Activated naive CD8-positive, alpha-beta T cell treated with anti-CD3 and anti-CD28 coated beads for 36 hours (primary cell): ENCODE data around the gene NR2C2. TPM values are rescaled to one million over a fixed set of nuclear protein-coding genes. Genes with fewer than 3 reads are reported as not detected.

Experiments used
- DNase-seq: peaks from one replicate; pipeline ENCODE4 v3.0.0; 2021
- H3K27ac Mint-ChIP-seq: one replicate; pipeline ENCODE4 v1.8.0; 2022; ENCODE audit warnings: mild to moderate bottlenecking, moderate library complexity, mixed read lengths
- H3K27me3 Mint-ChIP-seq: one replicate; pipeline ENCODE4 v1.8.0; 2022; ENCODE audit warnings: mild to moderate bottlenecking, mixed read lengths
- H3K36me3 Mint-ChIP-seq: one replicate; pipeline ENCODE4 v1.8.0; 2021; ENCODE audit warnings: mild to moderate bottlenecking, mixed read lengths
- H3K4me1 Mint-ChIP-seq: one replicate; pipeline ENCODE4 v1.8.0; 2021; ENCODE audit warnings: mixed read lengths
- H3K4me3 Mint-ChIP-seq: one replicate; pipeline ENCODE4 v1.8.0; 2022; ENCODE audit warnings: mild to moderate bottlenecking, moderate library complexity, mixed read lengths
- H3K9me3 Mint-ChIP-seq: one replicate; pipeline ENCODE4 v1.8.0; 2022; ENCODE audit warnings: mixed read lengths
- total RNA-seq, 2 experiments: library from RNA; stranded (reverse); gene quantifications; one replicate each; pipeline ENCODE4 v1.2.3, GENCODE V29; 2021

Gene NR2C2
- total RNA-seq, 2 experiments from 2014 or later, result 39.1 to 43.1 TPM

DNA sequence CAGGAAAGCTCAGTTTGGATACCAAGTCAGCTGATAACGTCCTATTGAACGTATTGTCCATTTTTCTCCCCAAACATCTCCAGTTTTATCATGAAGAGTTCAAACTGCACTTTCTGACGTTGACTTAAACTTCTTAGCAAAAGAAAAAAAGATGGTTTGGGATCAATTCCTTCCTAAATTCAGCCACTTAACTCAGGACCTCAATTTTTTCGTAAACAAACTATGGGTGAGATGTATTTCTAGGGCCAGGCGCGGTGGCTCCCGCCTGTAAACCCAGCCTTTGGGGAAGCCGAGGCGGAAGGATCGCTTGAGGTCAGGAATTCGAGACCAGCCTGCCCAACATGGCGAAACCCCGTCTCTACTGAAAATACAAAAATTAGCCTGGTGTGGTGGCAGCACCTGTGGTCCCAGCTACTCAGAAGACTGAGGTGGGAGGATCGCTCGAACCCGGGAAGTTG, 118.2 kb downstream of the NR2C2 start:
- DNase-seq, result no peak
- Mint-ChIP-seq H3K4me1 (peaks cover 22% of the 10 kb centered on the region), H3K27me3 (no peaks in the 10 kb centered on the region), H3K27ac (peak overlapping the region; percentile 97), H3K4me3 (peak overlapping the region; percentile 96), H3K36me3 (peaks cover 21% of the 10 kb centered on the region), H3K9me3 (no peaks in the 10 kb centered on the region)

DNA sequence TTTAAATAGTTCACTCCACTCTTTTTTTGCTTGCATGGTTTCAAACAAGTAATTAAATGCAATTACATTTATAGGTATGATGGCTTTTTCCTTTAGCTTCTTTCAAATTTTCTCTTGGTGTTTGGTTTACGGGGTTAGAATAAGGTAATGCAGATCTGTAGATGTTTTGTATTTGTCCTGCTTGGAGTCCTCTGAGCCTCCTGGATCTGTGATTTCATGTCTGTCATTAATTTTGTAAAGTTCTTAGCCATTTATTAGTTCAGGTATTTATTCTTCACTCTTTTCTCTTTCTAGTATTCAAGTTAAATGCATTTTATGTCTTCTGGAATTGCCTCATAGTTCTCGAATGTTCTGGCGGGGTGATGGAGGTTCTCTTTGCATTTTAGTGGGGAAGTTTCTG, 119.1 kb downstream of the NR2C2 start:
- Mint-ChIP-seq H3K27me3 (no peaks in the 10 kb centered on the region), H3K36me3 (peaks cover 18% of the 10 kb centered on the region), H3K4me3 (peak overlapping the region; percentile 49), H3K4me1 (peaks cover 19% of the 10 kb centered on the region), H3K9me3 (no peaks in the 10 kb centered on the region), H3K27ac (no peak overlapping the region)
- no peak for DNase-seq

DNA sequence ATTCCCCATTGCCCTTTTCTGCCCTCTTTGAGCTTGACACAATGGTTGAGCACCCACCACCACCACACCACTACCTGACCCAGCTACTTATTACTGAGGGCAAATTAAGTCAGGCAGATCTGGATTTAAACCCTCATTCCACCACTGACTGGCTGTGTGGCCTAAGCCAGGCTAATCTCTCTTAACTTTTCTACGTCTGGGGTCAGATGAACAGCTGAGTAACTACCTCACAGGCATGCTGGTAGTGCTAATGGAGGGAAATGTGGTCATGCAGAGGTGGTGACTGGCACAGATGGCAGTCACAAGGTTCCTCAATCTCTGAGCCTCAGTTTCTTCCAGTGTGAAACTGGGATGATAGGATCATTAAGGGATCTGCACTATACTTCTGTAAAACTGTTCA, 122.1 kb downstream of the NR2C2 start:
- no peak overlapping the region for H3K4me3 Mint-ChIP-seq
- no peak overlapping the region for H3K27ac Mint-ChIP-seq

DNA sequence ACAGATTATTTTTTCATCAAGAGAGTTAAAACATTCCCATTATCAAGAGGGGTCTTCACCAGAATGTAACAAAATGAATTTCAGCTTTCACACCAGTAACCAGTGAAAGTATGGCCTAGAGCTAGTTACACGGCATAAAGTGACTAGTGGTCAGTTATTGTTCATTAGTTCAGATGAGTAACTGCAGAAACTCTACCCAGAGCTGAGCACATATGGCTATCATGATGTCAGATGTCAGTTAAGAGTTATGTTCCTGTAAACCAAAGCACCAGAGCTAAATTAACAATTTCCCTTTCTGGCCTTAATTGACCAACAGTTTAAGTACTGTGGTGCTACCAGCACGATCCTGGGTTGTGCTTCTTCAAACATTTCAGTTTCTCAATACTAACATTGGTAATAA, 124.3 kb downstream of the NR2C2 start:
- no peaks in the 10 kb centered on the region for H3K4me1 Mint-ChIP-seq
- H3K36me3 Mint-ChIP-seq, result no peaks in the 10 kb centered on the region
- H3K9me3 Mint-ChIP-seq, result no peaks in the 10 kb centered on the region
- no peak overlapping the region for H3K4me3 Mint-ChIP-seq
- no peaks in the 10 kb centered on the region for H3K27me3 Mint-ChIP-seq
- H3K27ac Mint-ChIP-seq, result no peak overlapping the region
- no peak for DNase-seq

More for the DNA sequence above, 122.1 kb downstream of the NR2C2 start:
- Mint-ChIP-seq H3K27me3 (no peaks in the 10 kb centered on the region), H3K4me1 (peaks cover 4% of the 10 kb centered on the region), H3K9me3 (no peaks in the 10 kb centered on the region), H3K36me3 (peaks cover 3% of the 10 kb centered on the region)
- DNase-seq, result no peak

DNA sequence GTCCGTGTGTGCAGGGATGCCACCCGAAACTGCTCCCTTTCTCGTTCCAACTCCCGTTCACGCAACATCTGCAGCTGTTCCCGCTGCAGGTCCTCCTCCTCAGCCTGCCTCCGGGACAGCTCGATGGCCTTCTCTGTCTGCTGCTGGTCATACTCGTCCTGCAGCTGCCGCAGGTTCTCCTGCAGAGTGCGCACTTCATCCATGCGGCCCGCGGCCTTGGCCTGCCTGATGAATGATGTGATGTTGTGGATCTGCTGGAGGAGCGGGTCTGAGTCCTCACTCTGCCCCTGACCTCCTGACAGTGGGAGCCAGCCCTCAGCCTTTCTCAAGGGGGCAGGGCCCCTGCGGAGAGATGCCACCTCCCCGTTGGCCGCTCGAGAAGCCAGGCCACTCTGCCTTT, 127.1 kb downstream of the NR2C2 start:
- Mint-ChIP-seq H3K9me3 (no peaks in the 10 kb centered on the region), H3K36me3 (no peaks in the 10 kb centered on the region), H3K27me3 (no peaks in the 10 kb centered on the region)

DNA sequence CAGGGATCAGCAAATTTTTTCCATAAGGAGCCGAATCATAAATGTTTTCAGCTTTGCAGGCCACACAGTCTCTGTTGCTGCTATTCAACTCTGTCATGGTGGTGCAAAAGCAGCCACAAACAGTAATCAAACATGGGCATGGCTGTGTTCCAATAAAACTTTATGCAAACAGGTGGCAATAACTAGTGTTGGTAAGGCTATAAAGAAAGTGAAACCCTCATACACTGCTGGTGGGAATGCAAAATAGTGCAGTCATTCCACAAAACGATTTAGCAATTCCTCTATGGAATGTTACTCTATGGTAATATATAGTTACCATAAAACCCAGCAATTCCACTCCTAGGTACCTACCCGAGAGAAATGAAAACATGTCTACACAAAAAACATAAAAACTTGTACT, 131.7 kb downstream of the NR2C2 start:
- peaks cover 8% of the 10 kb centered on the region for H3K36me3 Mint-ChIP-seq

More for the DNA sequence above, 127.1 kb downstream of the NR2C2 start:
- H3K27ac Mint-ChIP-seq, result no peak overlapping the region
- no peaks in the 10 kb centered on the region for H3K4me1 Mint-ChIP-seq
- DNase-seq, result no peak
- H3K4me3 Mint-ChIP-seq, result no peak overlapping the region

DNA sequence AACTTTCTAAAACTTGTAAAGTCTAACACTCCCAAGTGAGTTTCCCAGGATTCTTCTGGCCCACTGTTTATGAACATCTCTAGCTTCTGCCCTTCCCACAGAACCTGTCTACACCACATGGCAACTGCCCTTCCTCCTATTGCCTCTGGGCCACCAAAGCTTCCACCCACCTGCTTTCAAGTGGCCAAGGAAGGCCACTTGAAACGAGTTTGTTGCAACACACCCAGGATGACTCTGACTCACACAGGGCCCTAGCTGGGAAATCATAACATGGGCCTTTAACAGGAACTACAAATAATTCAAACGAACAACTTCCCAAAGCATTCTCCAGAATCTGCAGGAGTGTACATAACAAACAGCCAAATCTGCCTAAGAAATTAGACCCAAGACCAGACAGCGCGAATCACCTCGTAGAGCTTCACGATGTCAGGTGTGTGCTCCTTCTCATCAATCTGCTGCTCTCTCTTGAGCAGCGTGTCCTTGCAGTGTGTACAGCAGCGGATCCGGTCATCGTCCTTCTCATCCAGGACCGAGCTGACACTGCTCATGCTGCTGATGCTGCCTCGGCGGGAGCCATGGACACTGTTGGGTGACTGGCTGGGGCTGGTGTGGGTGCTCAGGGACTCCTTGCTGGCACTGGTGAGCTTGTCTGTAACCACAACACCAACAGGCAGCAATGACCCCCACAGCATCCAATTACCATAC, 134.7 kb downstream of the NR2C2 start:
- Mint-ChIP-seq H3K27me3 (no peaks in the 10 kb centered on the region), H3K27ac (no peak overlapping the region), H3K4me3 (no peak overlapping the region), H3K9me3 (no peaks in the 10 kb centered on the region), H3K4me1 (no peaks in the 10 kb centered on the region), H3K36me3 (peaks cover 12% of the 10 kb centered on the region)
- no peak for DNase-seq

More for the DNA sequence above, 131.7 kb downstream of the NR2C2 start:
- Mint-ChIP-seq H3K4me3 (no peak overlapping the region), H3K27ac (no peak overlapping the region), H3K27me3 (no peaks in the 10 kb centered on the region), H3K9me3 (no peaks in the 10 kb centered on the region), H3K4me1 (no peaks in the 10 kb centered on the region)
- no peak for DNase-seq

DNA sequence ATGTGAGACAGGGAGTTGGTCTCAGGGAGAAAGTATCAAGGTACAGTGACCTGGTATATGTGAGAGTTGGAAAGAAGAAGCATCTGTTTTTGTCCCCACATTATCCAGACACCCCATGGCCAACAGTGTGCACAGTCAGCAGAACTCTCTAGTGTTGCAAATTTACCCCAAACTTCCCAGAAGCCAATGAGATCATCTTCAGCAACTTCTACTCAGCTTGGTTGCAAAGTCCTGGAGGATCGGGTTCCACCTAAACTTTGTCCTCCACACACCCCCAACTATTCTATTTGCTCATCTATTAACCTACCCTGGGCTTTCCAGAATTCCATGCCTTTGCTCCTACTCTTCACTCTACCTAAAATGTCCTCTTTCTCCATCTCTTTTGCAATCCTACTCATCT, 135.9 kb downstream of the NR2C2 start:
- Mint-ChIP-seq H3K4me3 (no peak overlapping the region), H3K36me3 (peaks cover 12% of the 10 kb centered on the region), H3K4me1 (no peaks in the 10 kb centered on the region), H3K27me3 (no peaks in the 10 kb centered on the region), H3K27ac (no peak overlapping the region), H3K9me3 (no peaks in the 10 kb centered on the region)
- DNase-seq, result no peak

DNA sequence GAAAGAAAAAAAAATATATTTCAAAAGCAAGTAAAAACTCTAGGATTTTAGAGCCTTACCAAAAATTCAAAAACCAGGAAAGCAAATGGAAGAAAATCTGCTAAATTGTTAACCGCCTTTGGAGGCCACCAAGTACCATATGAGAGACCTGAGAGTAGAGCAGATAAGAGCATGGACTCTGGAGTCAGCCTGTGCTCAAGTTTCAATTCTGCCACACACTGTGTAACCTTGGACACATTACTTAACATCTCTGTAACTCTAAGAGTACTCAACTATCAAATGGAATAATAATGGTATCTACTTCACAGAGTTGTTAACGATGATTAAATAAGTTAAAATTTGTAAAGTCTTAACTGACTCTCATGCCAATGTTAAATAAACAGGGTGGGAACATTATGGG, 138.9 kb downstream of the NR2C2 start:
- Mint-ChIP-seq H3K9me3 (no peaks in the 10 kb centered on the region), H3K4me1 (no peaks in the 10 kb centered on the region), H3K4me3 (no peak overlapping the region), H3K36me3 (peaks cover 15% of the 10 kb centered on the region), H3K27ac (no peak overlapping the region), H3K27me3 (no peaks in the 10 kb centered on the region)
- DNase-seq, result no peak

DNA sequence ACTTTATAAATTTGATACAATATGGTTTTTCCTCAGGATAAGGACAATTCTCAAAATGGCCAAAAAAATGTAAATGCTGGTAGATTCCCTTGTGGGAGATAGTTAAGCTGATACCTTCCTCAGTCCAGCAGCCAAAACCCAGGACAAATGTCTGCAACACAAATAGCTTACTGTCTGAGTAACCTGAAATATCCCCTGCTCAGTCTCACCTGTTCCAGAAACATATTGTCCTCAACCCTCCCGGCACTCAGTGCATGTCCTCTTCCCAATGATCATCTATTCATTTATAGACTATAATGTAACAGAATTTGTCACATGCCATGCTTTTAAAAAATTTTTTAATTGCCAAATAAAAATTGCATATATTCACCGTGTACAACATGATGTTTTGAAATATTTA, 139.3 kb downstream of the NR2C2 start:
- Mint-ChIP-seq H3K36me3 (peaks cover 15% of the 10 kb centered on the region), H3K9me3 (no peaks in the 10 kb centered on the region), H3K27me3 (no peaks in the 10 kb centered on the region), H3K4me1 (no peaks in the 10 kb centered on the region), H3K27ac (no peak overlapping the region), H3K4me3 (no peak overlapping the region)
- DNase-seq, result no peak

DNA sequence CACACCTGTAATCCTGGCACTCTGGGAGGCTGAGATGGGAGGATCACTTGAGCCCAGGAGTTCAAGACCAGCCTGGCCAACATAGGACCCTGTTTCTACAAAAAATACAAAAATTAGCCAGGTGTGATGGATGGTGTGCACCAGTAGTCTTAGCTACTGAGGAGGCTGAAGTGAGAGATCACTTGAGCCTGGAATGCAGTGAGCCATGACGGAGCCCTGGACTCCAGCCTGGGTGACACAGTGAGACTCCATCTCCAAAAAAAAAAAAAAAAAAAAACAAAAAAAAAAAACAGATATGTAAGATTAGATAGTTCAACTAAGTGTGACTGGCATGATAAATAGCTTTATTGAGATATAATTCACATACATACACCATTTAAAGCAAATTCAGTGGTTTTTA, 141.8 kb downstream of the NR2C2 start:
- Mint-ChIP-seq H3K9me3 (no peaks in the 10 kb centered on the region), H3K27ac (no peak overlapping the region), H3K36me3 (peaks cover 12% of the 10 kb centered on the region), H3K4me3 (no peak overlapping the region), H3K27me3 (no peaks in the 10 kb centered on the region), H3K4me1 (peaks cover 3% of the 10 kb centered on the region)
- no peak for DNase-seq

DNA sequence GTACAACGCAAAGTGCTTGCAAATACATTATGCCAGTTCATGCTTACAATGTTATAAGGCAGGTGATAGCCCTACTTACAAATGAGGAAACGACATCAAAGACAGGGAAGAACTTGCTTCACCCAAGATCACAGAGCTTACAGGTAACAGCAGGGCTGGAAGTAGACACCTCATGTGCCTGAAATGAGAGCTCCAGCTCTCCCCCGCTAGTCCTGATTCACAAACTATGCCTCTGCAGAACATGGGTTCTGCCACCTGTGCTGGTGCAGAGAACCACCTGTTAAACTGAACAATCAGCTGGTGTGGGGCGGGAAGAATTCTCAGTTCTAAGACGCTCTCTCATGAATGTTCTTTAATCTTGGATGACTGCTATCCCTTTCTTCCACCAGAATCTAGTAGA, 144.2 kb downstream of the NR2C2 start:
- peaks cover 11% of the 10 kb centered on the region for H3K36me3 Mint-ChIP-seq
- no peaks in the 10 kb centered on the region for H3K9me3 Mint-ChIP-seq
- DNase-seq, result no peak
- H3K4me3 Mint-ChIP-seq, result no peak overlapping the region
- H3K4me1 Mint-ChIP-seq, result peaks cover 3% of the 10 kb centered on the region
- H3K27ac Mint-ChIP-seq, result no peak overlapping the region
- no peaks in the 10 kb centered on the region for H3K27me3 Mint-ChIP-seq

DNA sequence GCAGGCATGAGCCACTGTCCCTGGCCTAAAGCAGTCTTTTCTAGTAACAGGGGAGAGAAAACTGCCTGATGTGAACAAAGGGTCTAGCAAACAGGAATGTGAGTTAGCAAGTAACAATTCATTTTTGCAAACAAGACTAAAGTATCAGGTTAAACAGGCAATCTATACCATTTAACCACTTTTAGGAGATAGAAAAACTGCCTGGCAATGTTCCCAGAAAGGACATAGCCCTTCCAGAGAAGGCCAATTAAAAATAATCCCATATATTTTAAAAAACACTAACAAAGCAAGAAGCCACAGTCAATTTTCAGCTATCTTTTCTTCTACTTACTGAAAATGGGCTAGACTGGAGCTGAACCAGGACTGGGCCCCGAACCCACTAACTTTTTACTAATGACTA, 145.3 kb downstream of the NR2C2 start:
- Mint-ChIP-seq H3K27me3 (peaks cover under 1% of the 10 kb centered on the region), H3K4me1 (peaks cover 6% of the 10 kb centered on the region), H3K9me3 (no peaks in the 10 kb centered on the region), H3K27ac (no peak overlapping the region), H3K36me3 (peaks cover 11% of the 10 kb centered on the region), H3K4me3 (no peak overlapping the region)
- DNase-seq, result no peak

DNA sequence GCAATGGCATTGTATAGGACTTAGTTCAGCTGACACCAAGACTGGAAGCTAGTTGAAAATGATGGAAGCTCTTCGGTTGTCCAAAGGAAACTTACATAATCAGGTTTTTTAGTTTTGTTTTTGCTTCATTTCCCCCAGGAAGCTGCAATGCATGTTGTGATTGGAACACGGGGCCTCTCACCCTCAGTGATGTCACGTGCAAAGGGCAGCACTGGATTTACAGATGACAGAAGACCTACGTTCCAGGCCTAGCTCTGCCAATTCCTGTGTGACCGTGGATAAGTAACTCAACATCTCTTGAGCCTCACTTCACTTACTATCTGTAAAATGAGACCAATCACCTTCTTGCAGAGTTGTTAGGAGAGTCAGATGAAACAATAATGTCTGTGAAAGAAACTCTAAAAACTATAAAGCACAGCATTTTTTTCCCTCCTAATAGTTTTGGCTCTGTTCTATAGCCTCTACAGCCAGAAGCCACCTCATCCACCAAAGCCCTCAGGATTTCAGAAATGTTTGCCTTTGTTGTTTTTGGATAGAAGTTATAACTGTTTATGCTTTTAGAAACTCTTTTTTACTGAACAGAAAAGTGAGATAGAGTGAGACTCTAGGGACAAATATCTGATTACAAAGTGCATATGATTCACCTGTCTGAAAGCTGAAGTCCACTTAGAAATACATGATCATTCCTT, 146.9 kb downstream of the NR2C2 start:
- H3K27ac Mint-ChIP-seq, result no peak overlapping the region
- no peak overlapping the region for H3K4me3 Mint-ChIP-seq
- no peaks in the 10 kb centered on the region for H3K9me3 Mint-ChIP-seq
- H3K27me3 Mint-ChIP-seq, result peaks cover 5% of the 10 kb centered on the region
- H3K36me3 Mint-ChIP-seq, result peaks cover 13% of the 10 kb centered on the region
- no peak for DNase-seq
- peaks cover 16% of the 10 kb centered on the region for H3K4me1 Mint-ChIP-seq

DNA sequence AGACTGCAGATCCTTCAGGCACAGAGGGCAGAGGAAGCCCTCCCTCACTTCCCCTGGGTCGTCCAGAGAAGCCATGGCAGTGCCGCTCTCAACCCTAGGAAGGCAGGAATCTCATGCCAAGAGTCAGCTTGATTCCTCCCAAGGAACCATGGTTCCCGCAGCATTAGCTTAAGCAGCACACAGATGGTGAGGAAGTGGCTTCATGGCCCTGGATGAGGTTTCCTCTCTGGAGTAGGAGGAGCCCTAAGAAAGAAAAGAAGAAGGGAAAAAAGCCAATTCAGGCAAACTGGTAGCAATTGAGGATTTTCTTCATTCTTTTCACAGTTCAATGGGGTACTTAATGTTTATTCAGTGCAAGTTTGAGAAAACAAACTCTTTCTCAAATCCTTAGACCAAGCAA, 148.7 kb downstream of the NR2C2 start:
- no peak overlapping the region for H3K27ac Mint-ChIP-seq

DNA sequence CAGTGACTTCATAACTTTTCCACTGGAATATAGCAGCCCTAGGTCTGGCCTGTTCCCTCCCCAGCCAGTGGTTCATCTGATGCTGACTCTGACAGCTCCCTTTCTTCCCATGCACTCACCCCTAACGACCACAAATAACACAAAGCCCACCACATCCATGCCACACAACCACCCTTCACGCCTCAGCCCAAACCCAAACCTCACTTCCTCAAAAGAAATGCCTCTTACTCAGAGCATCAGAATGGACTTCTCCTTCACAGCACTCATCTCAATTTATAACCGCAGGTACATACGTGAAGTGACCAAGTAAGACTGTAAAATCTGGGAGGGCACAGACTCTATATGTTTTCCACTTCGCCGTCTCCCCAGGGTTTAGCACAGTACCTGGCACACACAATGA, 150.5 kb downstream of the NR2C2 start:
- peak overlapping the region; percentile 84 for H3K4me3 Mint-ChIP-seq
- H3K9me3 Mint-ChIP-seq, result no peaks in the 10 kb centered on the region
- peaks cover 5% of the 10 kb centered on the region for H3K27me3 Mint-ChIP-seq
- H3K27ac Mint-ChIP-seq, result peak overlapping the region; percentile 88
- H3K36me3 Mint-ChIP-seq, result peaks cover 8% of the 10 kb centered on the region
- peaks cover 22% of the 10 kb centered on the region for H3K4me1 Mint-ChIP-seq
- peak; percentile 43 for DNase-seq

More for the DNA sequence above, 148.7 kb downstream of the NR2C2 start:
- H3K4me3 Mint-ChIP-seq, result no peak overlapping the region
- peaks cover 8% of the 10 kb centered on the region for H3K36me3 Mint-ChIP-seq
- H3K4me1 Mint-ChIP-seq, result peaks cover 22% of the 10 kb centered on the region
- DNase-seq, result no peak
- peaks cover 5% of the 10 kb centered on the region for H3K27me3 Mint-ChIP-seq
- H3K9me3 Mint-ChIP-seq, result no peaks in the 10 kb centered on the region
